Measurements from ENCODE around the gene ZNF718.
A peak's percentile ranks its signal among the peaks of the same experiment; 100 is the strongest.
"Not testable (repeated sequence)": the region's sequence is repeated elsewhere in the genome, so short reads cannot be mapped to it uniquely, and the experiment has no call there.

Gene ZNF718

DNA sequence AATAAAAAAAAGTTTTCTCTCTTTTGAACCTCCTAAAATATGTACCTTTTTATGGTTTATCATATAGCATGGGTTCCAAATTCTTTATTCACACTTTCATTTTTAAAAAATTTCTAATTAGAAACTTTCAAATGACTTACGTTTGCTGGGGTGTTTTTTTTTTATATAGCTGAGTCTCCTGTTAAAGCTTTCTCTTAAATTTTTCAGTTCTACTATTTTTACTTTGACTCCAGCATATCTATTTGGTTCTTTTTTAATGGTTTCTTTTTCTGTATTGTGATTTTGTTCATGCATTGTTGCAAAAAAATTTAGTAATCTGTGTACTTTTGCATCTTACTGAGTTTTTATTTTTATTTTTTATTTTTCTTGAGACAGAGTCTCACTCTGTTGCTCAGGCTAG, 22.3 kb downstream of the ZNF718 start:
- H3K4me3 ChIP-seq (ENCODE audit: control insufficient read depth, low read depth, low read length), result no peak overlapping the region
- no peak for DNase-seq (ENCODE audit: low read depth)
- TF ChIP-seq, protein P1, sequence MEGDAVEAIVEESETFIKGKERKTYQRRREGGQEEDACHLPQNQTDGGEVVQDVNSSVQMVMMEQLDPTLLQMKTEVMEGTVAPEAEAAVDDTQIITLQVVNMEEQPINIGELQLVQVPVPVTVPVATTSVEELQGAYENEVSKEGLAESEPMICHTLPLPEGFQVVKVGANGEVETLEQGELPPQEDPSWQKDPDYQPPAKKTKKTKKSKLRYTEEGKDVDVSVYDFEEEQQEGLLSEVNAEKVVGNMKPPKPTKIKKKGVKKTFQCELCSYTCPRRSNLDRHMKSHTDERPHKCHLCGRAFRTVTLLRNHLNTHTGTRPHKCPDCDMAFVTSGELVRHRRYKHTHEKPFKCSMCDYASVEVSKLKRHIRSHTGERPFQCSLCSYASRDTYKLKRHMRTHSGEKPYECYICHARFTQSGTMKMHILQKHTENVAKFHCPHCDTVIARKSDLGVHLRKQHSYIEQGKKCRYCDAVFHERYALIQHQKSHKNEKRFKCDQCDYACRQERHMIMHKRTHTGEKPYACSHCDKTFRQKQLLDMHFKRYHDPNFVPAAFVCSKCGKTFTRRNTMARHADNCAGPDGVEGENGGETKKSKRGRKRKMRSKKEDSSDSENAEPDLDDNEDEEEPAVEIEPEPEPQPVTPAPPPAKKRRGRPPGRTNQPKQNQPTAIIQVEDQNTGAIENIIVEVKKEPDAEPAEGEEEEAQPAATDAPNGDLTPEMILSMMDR (conservative IDR thresholded peaks at IDR 0.05; ENCODE audit: control insufficient read depth, insufficient read depth, low read depth, low read length), result no peak

DNA sequence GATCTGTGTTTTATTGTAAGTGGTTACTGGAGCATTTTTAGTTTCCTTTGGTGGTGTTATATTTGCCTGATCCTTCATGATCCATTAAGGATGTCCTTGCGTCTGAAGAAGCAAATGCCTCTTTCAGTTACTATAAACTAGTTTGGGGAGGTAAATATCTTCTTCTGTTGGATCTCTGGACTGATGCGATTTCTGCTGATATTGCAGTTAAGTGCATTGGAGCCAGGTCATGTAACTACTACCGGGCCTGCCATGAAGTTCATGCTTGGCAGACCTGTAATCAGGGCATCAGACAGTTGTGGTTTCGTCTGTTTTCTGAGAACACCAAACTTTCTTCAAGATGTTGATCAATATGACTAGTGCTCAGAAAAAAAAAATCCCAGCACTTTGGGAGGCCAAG, 22.9 kb downstream of the ZNF718 start:
- TF ChIP-seq, protein P1 (conservative IDR thresholded peaks at IDR 0.05; ENCODE audit: control insufficient read depth, insufficient read depth, low read depth, low read length), result no peak
- DNase-seq (ENCODE audit: low read depth), result no peak
- H3K4me3 ChIP-seq (ENCODE audit: control insufficient read depth, low read depth, low read length), result no peak overlapping the region

DNA sequence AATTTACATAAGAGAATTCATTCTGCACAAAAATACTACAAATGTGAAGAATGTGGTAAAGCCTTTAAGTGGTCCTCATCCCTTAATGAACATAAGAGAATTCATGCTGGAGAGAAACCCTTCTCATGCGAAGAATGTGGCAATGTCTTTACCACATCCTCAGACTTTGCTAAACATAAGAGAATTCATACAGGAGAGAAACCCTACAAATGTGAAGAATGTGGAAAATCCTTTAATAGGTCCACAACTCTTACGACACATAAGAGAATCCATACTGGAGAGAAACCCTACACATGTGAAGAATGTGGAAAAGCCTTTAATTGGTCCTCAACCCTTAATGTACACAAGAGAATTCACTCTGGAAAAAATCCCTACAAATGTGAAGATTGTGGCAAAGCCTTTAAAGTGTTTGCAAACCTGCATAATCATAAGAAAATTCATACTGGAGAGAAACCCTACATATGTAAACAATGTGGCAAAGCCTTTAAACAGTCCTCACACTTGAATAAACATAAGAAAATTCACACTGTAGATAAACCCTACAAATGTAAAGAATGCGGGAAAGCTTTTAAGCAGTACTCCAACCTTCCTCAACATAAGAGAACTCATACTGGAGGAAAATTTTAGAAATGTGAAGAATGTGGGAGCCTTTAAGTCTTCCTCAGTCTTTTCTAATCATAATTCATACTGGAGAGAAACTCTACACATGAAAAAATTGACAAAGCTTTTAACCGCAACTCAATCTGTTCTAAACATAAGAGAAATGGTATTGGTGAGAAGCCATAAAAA, 37.4 kb downstream of the ZNF718 start:
- H3K4me3 ChIP-seq (ENCODE audit: control insufficient read depth, low read depth, low read length), result no peak overlapping the region
- TF ChIP-seq, protein P1 (conservative IDR thresholded peaks at IDR 0.05; ENCODE audit: control insufficient read depth, insufficient read depth, low read depth, low read length), result no peak
- DNase-seq (ENCODE audit: low read depth), result peak; percentile 3

DNA sequence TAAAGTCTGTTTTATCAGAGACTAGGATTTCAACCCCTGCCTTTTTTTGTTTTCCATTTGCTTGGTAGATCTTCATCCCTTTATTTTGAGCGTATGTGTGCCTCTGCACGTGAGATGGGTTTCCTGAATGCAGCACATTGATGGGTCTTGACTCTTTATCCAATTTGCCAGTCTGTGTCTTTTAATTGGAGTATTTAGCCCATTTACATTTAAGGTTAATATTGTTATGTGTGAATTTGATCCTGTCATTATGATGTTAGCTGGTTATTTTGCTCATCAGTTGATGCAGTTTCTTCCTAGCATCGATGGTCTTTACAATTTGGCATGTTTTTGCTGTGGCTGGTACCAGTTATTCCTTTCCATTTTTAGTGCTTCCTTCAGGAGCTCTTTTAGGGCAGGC, 45.3 kb downstream of the ZNF718 start:
- not testable (repeated sequence) for H3K4me3 ChIP-seq (ENCODE audit: control insufficient read depth, low read depth, low read length); DNase-seq (ENCODE audit: low read depth)

DNA sequence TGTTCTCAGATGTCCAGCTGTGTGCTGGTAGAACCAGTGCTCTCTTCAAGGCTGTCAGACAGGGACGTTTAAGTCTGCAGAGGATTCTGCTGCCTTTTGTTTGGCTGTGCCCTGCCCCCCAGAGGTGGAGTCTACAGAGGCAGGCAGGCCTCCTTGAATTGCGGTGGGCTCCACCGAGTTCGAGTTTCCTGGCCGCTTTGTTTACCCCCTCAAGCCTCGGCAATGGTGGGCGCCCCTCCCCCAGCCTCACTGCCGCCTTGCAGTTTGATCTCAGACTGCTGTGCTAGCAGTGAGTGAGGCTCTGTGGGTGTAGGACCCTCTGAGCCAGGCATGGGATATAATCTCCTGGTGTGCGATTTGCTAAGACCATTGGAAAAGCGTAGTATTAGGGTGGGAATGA, 47.0 kb downstream of the ZNF718 start:
- not testable (repeated sequence) for H3K4me3 ChIP-seq (ENCODE audit: control insufficient read depth, low read depth, low read length)

DNA sequence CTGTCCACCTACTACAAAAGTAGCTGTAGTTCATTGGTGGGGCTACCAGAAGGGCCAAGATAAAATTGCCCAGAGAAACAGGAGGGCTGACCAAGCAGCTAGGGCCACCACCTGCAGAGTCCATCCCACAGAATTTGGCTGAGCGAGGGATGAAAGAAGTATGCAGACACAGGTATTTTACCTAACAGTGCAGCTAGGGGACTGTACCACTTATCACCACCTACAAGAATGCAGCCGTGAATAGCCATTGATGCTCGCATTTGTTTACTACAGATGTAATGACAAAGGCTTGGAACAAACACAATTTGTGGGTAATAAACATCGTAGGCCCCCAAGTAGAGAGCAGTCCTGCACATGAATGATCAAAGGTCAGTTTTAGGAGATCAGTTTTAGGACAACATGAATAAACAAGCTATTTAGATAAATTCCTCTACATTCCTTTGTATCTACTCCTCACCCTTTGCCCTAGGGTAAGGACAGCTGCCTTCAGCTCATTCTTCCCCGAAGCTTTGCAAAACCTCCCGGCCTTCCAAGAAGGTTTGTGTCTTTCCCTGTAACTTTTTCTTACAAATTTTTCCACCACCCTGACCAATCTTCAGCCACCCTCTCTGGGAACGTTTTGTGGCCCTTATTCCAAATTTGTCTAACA, 49.5 kb downstream of the ZNF718 start:
- no peak overlapping the region for H3K4me3 ChIP-seq (ENCODE audit: control insufficient read depth, low read depth, low read length)
- DNase-seq (ENCODE audit: low read depth), result no peak
- TF ChIP-seq, protein P1 (conservative IDR thresholded peaks at IDR 0.05; ENCODE audit: control insufficient read depth, insufficient read depth, low read depth, low read length), result no peak

More for the DNA sequence above, 47.0 kb downstream of the ZNF718 start:
- not testable (repeated sequence) for DNase-seq (ENCODE audit: low read depth)

DNA sequence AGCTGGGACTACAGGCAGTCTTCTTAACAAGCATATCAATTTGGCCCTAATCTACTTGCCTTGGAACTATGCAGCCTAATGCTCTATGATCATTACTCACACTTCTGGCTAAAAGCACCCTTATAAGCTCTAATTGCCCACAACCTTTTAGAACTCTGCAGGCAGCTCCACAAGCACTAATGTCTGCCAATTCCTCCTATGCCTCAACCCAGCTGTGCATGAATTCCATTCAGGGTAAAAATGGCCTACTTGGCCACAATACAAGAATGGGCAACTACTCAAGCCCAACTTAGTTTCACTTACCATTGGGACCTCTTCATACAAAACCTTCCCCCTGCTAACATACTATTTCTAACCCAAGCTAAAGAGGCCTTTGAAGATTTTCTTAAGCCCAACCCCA, 51.7 kb downstream of the ZNF718 start:
- H3K4me3 ChIP-seq (ENCODE audit: control insufficient read depth, low read depth, low read length), result no peak overlapping the region
- no peak for DNase-seq (ENCODE audit: low read depth)
- TF ChIP-seq, protein P1 (conservative IDR thresholded peaks at IDR 0.05; ENCODE audit: control insufficient read depth, insufficient read depth, low read depth, low read length), result no peak
